GM21528 (cell line): ENCODE data around the gene ETV2.
A peak's percentile ranks its signal among the peaks of the same experiment; 100 is the strongest.

Source experiments
- ATAC-seq: cut with Tn5 transposase; IDR thresholded peaks from one replicate; pipeline ENCODE4 v1.9.1; 2021; ENCODE audit warnings: mild to moderate bottlenecking, moderate library complexity; ENCODE audit not compliant: unreplicated experiment, low FRiP score

Gene ETV2

GRCh38 chr19:35623327-35624010 lies 18.1 kb upstream of the ETV2 start:
- ATAC-seq = no peak

- no peak for ATAC-seq
Observed at GRCh38 chr19:35628264-35628564, 13.3 kb upstream of the ETV2 start.

GRCh38 chr19:35628565-35629331 lies 12.8 kb upstream of the ETV2 start, which contains the start of gene RBM42:
Gene RBM42, plus strand, starts transcription at chr19:35629036. Its CDS starts 118 bp downstream, at chr19:35629154.
- peak; percentile 96 for ATAC-seq

GRCh38 chr19:35629332-35629633 lies 12.3 kb upstream of the ETV2 start:
- peak; percentile 3 for ATAC-seq

GRCh38 chr19:35633727-35634440 lies 7.7 kb upstream of the ETV2 start:
- ATAC-seq = no peak

- no peak for ATAC-seq
Observed at GRCh38 chr19:35636651-35637050, 4.9 kb upstream of the ETV2 start.

DNA sequence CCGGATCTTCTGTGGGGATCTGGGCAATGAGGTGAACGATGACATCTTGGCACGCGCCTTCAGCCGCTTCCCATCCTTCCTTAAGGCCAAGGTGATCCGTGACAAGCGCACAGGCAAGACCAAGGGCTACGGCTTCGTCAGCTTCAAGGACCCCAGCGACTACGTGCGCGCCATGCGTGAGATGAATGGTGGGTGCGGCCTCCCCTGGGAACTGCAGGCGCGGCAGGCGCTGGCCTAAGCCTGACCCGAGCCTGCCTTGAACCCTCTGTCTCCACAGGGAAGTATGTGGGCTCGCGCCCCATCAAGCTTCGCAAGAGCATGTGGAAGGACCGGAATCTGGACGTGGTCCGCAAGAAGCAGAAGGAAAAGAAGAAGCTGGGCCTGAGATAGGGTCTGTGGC lies 4.4 kb upstream of the ETV2 start:
- ATAC-seq = no peak

DNA sequence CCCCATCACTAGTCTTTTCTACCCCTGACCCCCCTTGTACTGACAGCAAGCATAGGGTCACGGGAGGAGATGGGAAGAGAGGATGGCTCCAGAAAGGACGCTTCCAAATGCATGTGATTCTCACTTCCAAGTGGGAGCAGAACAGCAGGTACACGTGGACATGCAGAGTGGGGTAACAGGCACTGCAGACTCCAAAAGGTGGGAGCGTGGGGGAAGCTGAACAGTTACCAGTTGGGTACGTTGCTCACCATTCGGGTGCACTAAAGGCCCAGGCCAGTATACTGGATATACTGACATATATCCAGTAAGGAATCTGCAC lies 2.3 kb upstream of the ETV2 start:
- ATAC-seq = no peak

- no peak for ATAC-seq
Observed at GRCh38 chr19:35639863-35640262, 1.7 kb upstream of the ETV2 start.

- ATAC-seq = no peak
Observed at GRCh38 chr19:35642312-35642711, 767 bp downstream of the ETV2 start.

DNA sequence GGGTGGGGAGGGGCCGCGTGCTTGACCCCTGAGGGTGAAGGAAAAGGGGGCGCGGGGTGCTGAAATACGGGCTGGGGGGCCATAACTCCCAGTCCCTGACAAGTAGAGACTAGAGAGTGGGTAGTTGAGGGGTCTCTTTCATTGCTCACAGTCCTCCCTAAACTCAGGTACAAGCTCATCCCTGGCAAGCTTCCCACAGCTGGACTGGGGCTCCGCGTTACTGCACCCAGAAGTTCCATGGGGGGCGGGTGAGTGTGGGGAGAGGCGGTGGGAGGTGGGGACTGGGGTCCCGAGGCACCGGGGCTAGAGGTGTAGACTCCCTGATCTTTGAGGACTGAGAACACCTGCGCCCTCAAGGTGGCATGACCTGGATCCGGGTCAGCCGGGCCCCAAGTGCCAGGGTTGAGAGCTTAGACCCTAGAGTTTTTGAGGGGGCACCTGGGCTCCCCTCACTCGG lies 1.3 kb downstream of the ETV2 start:
- no peak for ATAC-seq

GRCh38 chr19:35643255-35644205 lies 2.0 kb downstream of the ETV2 start:
- peak; percentile 35 for ATAC-seq

DNA sequence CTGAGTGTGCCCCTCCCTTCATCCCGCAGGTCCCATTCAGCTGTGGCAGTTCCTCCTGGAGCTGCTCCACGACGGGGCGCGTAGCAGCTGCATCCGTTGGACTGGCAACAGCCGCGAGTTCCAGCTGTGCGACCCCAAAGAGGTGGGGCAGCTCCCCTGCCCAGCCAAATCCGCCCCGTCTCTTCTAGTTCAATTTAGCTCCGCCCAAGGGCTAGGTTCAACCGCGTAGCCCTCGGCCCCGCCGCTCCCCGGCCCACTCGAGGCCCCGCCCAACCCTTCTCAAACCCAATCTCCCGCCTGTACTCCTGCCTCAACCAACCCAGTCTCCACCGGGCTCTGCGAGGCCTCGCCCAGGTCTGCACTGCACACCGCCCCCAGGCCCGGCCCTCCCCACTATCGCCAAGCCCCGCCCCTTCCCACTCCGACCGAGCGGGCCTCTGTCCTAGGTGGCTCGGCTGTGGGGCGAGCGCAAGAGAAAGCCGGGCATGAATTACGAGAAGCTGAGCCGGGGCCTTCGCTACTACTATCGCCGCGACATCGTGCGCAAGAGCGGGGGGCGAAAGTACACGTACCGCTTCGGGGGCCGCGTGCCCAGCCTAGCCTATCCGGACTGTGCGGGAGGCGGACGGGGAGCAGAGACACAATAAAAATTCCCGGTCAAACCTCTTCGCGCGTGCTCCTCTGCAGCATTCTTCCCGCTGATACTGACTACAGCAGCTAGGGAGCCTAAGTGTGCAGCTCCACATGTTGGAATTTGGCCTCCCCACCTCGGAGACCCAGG lies 2.9 kb downstream of the ETV2 start:
- ATAC-seq = peak; percentile 62

GRCh38 chr19:35644987-35645679 lies 3.6 kb downstream of the ETV2 start:
- ATAC-seq = no peak

- no peak for ATAC-seq
Observed at GRCh38 chr19:35645680-35646511, 4.4 kb downstream of the ETV2 start.

- ATAC-seq = peak; percentile 48
Observed at GRCh38 chr19:35648017-35648961, 6.7 kb downstream of the ETV2 start, which contains the start of gene COX6B1. Gene COX6B1, plus strand, starts transcription at chr19:35648323. Its CDS starts 2,921 bp downstream, at chr19:35651244.

DNA sequence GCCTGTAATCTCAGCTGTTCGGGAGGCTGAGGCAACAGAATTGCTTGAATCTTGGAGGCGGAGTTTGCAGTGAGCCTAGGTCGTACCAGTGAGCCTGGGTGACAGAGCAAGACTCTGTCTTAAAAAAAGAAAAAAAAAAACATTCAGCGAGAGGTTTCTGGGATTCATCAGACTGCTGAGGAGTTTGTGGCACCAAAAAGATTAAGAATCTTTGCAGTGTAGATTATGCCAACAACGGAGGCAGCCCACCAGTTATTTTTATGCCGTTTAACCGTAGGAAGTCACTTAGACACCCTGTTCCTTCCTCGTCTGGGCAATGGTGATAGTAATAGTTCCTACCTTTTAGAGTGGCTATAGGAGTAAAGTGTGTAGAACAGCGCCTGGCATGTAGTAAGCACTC lies 9.0 kb downstream of the ETV2 start:
- no peak for ATAC-seq
